NCI-H2227 (cell line): Measurements from ENCODE around the gene NUP188.
"Not testable (repeated sequence)": the region's sequence is repeated elsewhere in the genome, so short reads cannot be mapped to it uniquely, and the experiment has no call there.

Experiments used
- DNase-seq: peaks from one replicate; lab custom pipeline; 2025; ENCODE audit not compliant: unreplicated experiment; lab: John Stamatoyannopoulos, UW

NUP188 gene

DNA sequence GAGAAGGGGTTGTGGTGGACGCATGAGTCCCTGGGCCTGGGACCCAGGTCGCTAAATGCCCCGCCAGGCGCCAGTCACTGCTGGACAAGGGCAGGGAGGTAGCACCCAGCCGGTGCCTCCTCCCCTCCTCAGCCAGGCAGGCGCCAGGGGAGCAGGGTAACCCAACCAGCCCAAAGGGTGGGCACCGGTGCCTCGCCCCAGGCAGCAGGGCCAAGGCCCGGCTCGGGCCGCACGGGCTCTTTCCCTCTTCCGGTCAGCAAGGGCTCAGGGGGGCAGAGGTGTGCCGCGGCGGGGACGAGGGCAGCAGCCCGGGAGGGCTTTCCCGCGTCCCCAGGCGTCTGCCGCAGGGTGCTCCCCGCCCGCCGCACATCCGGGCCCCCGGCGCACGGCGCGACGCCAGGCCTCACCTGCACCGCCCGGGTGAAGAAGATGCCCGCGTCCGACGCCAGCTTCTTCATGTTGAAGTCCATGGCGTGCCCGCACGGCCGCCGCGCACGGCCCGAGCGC is 80.2 kb downstream of the NUP188 start:
- DNase-seq: peak; percentile 78

DNA sequence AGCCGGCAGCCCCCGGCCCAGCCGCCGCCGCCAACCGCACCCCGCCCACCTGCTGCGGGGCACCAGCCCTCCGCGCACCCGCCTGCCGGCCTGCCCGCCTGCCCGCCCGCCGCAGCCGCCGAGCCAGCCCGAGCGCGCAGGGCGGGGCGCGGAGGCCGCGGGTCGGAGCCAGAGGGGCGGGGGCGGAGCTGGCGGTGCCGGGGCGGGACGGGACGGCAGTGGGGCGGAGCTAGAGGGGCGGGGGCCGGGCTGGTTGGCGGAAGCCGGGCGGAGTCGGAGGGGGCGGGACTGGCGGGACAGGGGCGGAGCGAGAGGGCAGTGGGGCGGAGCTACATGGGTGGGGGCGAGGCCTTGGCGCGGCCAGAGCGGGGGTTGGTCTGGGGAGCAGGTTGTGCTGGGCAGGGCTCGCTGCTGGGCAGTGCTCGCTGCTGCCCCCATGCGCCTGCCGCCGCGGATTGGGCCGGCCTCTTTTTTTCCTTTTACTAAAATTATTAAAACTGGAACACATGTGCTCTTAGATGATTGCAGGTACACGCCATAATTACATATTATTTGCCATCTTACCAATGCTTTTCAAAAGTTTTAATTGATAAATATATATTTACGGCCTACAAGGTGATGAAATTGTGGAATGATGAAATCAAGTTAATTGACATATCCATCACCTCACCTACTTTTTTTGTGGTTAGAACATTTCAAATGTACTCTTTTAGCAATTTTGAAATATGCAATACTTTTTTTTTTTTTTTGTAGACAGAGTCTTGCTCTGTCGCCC is 80.9 kb downstream of the NUP188 start, which contains the start of gene SH3GLB2:
SH3GLB2 (minus strand) TSS at position 140 of the 775 bp plus-strand sequence. CDS start 177 bp downstream, outside the sequence.
- peak; percentile 83 for DNase-seq

DNA sequence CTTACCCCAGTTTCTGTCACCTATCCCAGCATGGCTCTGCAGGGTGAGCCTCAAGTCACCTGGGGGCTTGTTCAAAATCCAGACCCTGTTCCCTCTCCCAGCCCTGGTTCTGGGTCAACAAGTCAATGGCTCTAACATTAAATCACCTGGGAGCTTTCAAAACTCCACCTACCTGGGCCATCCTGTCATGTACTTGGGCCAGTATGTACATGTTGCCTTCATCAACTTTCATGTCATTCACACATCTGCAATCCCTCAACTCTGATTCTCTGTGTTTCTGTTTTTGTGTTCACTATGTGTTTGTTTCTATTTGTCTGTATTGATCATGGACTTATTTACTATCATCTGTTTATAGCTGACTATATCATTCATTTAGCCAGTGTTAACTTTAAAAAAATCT is 82.7 kb downstream of the NUP188 start:
- DNase-seq: no peak

DNA sequence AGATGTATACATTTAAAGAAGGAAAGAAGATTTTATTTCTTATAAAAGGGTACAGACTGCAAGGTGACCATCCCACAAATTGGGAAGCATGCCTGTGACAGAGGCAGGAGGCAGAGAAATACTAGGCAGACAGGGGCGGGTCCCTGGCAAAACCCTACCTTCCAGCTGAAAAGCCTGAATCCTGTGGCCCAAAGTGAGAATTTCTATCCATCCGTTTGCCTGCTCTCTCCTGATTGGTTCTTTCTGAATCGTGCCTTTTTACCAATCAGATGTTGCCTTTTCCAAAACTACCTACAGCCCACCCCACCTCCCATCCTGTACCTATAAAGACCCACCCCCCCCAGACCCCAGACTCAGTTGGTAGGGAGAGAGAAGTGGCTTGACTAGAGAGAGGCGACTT is 84.0 kb downstream of the NUP188 start:
- no peak for DNase-seq

DNA sequence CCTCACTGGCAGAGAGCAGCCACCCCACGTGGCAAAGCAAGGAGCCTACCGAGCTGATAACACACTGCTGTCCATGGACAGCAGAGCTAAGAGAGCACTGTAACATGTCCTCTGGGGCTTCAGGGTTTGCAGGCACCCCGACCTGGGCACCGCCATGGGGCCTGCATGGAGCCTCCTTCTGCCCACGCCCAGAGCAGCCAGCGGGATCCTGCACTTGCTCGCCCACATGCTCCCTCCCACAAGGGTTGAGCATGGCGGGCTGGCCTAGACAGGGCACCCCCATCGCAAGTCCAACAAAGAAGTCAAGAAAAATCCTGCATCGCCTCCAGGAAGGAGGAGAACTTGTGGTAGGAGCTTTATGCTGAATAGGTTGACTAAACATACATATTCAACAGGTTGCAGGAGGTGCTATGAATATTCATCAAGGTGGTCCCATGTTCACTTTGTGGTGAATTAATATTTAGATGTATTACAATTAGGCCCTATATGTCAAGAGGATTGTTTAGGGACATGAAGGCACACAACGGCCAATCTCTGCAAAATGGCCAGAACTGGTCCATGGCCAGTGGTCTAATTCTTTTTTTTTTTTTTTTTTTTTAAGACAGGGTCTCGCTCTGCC is 85.2 kb downstream of the NUP188 start:
- DNase-seq: no peak

DNA sequence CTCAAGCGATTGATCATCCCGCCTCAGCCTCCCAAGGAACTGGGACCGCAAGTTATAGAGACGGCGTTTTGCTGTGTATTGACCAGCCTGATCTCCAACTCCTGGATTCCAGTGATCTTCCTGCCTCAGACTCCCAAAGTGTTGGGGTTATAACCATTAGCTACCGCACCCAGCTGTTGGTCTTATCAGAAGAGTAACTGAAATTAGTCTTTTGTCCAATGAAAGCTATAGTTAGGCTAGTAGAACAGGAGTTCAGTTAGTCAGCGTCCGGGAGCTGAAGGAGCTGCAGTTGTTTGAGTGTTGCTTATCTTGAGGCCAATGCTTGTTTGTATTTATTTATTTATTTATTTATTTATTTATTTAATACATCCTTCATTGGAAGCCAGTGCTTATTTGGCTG is 85.7 kb downstream of the NUP188 start:
- DNase-seq: no peak

DNA sequence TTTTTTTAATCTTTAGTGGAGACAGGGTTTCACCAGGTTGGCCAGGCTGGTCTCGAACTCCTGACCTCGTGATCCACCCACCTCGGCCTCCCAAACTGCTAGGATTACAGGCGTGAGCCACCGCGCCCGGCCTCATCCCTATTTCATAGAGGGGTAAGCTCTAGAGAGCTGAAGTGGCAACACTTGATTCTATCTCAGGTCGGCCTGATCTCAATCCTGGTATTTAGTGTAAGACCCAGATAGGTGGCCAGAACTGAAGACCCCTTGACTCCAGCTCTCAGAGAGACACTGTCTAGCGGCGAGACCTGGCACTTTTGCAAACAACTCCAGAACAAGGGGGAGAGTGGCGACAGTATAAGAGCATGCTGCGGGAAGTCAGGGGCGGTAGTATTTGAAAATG is 88.3 kb downstream of the NUP188 start:
- not testable (repeated sequence) for DNase-seq

DNA sequence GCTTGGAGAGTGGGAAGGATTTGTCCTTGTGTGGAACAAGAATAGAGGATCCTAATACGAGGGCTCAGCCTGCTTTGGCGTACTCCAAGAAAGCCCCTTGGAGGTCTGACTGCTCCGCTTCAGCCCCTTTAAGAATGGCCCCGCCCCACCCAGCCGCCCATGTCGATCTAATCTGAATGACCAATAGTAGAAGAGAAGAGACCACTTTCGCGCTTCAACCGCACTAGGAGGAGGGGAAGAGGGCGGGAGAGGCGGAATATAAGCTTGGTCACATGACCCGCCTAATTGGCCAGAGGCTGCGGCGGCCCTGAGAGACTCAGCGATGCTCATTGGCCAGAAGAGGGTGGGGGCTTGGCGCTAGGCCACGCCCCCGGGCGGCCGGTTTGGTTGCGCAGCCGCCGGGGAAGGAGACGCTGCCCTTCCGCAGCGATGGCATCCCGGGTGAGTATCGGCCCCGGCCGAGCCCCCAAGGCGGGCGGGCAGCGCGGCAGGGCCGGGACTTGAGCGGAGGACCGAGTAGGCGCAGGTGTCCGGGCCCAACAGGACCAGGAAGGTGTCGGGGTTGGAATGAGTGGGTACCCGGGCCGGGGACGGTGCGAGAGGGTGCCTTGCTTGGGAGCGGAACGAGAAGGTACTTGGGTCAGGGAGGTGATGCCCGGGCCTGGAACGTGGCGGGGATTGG is 88.9 kb downstream of the NUP188 start, which contains the start of gene MIGA2:
MIGA2 (plus strand) TSS at position 386 of the 682 bp plus-strand sequence. CDS start 3,969 bp downstream, outside the sequence.
- DNase-seq: peak; percentile 97

DNA sequence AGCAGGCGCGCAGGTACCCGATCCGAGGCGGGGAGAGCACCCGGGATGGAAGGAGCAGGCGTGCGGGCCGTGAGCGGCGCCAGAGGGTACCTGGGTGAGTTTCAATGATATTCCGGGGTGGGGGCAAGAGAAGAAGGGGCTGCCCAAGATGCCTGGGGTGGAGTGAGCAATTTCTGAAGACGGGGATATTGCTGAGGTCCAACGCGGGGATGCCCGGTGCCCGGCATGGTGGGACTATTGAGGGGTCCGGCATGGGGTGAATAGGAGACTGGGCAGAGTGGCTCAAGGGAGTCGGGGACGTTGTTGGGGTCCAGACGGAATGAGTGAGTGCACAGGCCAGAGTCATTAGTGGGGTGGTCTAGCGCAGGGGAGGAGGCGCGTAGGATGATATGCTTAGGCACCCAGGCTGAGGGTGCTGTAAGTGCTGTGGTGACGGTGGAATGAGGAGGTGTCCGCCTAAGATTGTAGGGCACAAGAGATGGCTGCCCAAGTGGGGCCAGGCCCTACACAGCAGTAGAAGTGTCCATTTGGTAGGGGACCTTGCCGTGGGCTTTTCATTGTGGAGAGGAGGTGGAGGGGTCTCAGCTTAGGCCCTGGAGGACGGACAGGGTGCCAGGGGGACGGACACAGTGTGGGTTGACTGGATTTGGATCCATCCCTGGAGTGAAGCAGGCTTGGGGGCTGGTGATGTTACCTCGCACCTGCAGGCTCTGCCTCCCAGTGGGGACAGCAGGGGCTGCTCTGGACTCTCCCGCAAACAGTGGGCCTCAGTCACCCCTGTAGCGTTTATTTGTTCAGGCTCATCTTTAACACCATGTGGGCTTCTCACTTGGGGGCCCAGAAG is 89.6 kb downstream of the NUP188 start:
- DNase-seq: no peak

DNA sequence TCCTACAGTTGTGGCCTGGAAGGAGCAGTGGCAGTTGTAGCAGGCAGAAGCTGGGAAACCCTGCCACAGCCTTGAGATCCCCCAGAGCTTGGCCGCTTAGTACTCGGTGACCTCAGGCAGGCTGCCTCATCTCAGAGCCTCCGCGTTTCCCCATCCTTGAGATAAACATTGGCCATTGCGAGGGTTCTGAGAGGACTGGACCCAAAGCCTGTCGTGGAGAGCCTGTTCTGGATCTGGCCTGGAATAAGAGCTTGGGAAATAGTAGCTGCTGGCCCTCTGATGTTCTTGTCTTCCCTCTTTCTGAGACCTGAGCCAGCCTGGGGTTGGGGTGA is 90.2 kb downstream of the NUP188 start:
- DNase-seq: no peak

DNA sequence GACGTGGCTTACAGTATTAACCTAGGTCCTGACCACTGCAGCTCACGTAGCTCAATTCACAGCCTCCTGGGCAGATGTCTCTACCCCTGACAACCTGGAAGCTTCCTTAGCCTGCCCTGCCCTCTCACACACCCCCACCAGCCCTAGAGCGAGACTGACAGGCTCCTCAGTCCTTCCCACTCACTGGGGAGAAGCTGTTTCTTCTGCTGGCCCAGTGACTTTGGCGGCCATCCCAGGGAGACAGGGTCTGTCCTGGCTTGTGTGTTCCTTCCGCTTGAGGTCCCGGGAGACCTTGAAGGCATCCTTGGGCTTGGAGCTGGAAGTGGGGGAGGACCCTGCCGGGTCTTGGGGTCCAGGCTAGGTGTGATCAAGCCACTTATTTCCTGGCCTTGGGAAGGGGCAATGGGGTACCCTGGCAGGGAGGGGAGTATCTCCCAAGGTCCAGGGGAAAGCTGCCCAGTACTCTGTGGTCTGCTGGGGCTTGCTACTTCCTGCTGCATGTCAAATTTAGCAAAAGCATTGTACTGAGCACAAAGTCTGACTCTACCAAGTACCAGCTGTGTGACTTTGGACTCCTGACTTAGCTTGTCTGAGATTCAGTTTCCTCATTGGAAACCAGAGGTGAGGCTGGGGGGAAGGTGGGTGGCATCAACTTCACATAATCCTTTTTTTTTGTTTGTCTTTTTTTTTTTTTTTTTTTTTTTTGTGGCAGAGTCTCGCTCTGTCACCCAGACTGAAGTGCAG is 90.8 kb downstream of the NUP188 start:
- no peak for DNase-seq

DNA sequence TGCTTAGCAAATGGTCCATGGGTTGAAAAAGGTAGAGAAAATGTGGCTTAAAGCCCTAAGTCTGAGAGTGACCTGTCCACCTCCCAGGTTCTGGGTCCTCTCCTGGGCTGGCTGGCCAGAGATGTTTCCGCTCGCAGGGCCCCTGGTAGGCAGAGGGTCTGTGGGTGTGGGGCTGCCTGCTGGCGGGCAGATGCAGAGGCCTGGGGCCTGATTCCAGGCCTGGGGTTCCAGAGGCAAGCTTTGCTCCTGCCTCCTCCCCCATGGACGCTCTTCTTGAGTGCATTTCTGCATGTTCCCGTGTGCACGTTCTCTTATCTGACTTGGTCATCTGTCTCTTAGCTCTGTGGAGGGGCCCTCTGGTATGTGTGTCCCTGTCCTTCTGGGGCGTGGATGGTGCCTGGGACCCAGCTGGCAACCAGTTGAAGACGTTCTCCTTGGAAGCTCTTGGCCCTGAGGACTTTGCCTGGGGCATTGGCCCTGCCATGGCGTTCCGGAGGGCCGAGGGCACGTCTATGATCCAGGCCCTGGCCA is 92.7 kb downstream of the NUP188 start:
- DNase-seq: no peak

DNA sequence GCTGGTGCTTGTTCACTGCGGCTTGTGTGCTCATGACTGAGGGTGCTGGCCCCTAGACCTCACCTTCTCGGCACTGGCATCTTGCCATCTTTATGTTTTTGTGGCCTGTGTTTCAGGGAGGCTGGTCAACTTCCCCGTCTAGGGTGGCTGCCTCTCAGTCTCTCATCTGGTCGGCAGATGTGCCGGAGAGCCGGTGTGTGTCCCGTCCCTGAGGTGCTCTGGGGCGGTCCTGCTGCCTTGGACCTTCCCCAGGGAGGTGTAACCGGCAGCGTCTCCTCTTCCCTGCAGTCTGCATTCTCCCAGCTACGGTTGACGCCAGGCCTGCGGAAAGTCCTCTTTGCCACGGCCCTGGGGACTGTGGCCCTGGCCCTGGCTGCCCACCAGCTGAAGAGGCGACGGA is 94.5 kb downstream of the NUP188 start:
- no peak for DNase-seq

DNA sequence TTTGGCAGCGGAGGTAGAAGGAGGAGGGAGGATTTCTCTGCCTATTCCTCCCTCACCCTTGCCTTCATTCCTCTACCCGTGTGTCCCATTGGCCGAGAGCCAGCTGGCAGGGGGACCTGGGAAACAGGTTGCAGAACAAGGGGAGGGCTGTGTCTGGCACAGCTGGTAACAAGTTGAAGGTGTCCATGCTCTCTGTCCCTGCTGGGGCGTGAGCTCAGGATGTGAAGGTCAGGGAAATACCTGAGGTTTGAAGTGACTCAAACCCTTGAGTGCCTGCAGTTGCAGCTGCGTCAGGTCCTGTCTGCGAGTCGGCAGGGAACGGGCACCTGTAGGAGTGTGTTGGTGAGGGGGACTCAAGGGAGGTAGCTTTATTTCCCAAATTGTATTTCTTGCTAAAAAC is 105.1 kb downstream of the NUP188 start:
- no peak for DNase-seq

DNA sequence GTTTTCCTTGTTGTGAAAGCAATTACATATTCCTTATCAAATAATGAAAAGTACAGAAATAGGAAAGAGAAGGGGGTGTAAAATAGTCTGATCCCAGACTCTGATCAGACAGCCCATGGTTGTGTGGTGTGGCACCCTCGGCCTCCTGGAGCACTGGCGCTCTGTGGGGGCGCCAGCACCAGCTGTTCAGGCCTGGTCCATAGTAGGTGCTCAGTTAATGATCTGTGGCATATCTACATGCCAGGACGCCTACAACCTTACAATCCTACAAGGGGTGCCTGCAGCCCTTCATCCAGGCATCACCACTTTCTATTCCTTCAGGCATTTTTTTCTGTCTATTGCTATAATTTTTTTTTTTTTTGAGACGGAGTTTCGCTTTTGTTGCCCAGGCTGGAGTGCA is 105.5 kb downstream of the NUP188 start:
- no peak for DNase-seq

DNA sequence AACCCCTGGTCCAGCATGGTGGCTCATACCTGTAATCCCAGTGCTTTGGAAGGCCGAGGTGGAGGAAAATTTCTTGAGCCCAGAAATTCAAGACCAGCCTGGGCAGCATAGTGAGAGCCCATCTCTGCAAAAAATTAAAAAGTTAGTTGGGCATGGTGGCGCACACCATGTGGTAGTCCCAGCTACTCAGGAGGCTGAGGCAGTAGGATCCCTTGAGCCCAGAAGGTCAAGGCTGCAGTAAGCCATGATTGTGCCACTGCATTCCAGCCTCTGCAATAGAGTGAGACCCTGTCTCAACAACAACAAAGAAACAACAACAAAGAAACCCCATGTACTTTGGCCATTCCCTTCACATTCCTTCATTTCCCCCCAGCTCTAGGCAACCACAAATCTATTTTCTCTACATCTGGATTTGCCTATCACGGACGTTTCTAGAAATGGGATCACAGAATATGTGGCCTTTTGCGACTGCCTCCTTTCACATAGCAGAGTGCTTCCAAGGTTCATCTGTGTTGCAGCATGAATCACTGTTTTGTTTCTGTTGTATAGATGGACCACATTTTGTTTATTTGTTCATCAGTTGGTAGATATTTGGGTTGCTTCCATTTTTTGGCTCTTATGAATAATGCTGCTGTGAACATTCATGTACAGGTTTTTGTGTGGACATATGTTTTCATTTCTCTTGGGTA is 106.8 kb downstream of the NUP188 start:
- no peak for DNase-seq
